Skin epidermis (tissue), 12 donors: ENCODE results near the gene CDH23.

Experiments
- H3K27ac ChIP-seq, 21 experiments: fragments of 200-600 bp; sonication (generic) in 11 of 21; one replicate each; pipeline ENCODE4 v1.5.0; 2020; ENCODE audit warnings: mild to moderate bottlenecking in 3 of 21, inconsistent platforms in 2 of 21, moderate library complexity in 2 of 21
- H3K4me3 ChIP-seq, 7 experiments: fragments of 200-600 bp; sonication (generic) in 2 of 7; one replicate each; pipeline ENCODE4 v1.5.0; 2020; ENCODE audit warnings: inconsistent platforms in 2 of 7, mild to moderate bottlenecking in 2 of 7, moderate library complexity in 1 of 7

Gene CDH23

GRCh38 chr10:71761105-71761511, 364.4 kb downstream of the CDH23 start:
- Histone ChIP-seq H3K27ac (peak overlapping the region in 8 of 21 experiments; percentile 0 to 67 (median 32)), H3K4me3 (no peak overlapping the region)

GRCh38 chr10:71761541-71762113, 364.9 kb downstream of the CDH23 start:
- no peak overlapping the region for H3K4me3 ChIP-seq
- H3K27ac ChIP-seq: peak overlapping the region in 5 of 21 experiments; percentile 4 to 67 (median 42)

- Histone ChIP-seq H3K4me3 (no peak overlapping the region), H3K27ac (peak overlapping the region in 3 of 21 experiments; percentile 1 to 42 (median 8))
Observed at GRCh38 chr10:71762324-71762723, 365.6 kb downstream of the CDH23 start.

GRCh38 chr10:71763352-71764127, 366.8 kb downstream of the CDH23 start:
- H3K27ac ChIP-seq: peak overlapping the region in 8 of 21 experiments; percentile 9 to 42 (median 32)

GRCh38 chr10:71765176-71765904, 368.6 kb downstream of the CDH23 start:
- no peak overlapping the region for H3K4me3 ChIP-seq
- H3K27ac ChIP-seq: peak overlapping the region in 16 of 21 experiments; percentile 5 to 95 (median 64)

More at GRCh38 chr10:71763352-71764127, 366.8 kb downstream of the CDH23 start:
- no peak overlapping the region for H3K4me3 ChIP-seq

GRCh38 chr10:71765906-71766716, 369.4 kb downstream of the CDH23 start:
- H3K27ac ChIP-seq: peak overlapping the region in 18 of 21 experiments; percentile 46 to 99 (median 90)
- H3K4me3 ChIP-seq: no peak overlapping the region

GRCh38 chr10:71766717-71767419, 370.1 kb downstream of the CDH23 start:
- H3K4me3 ChIP-seq: no peak overlapping the region
- peak overlapping the region in 20 of 21 experiments; percentile 39 to 99 (median 89) for H3K27ac ChIP-seq

- peak overlapping the region in 20 of 21 experiments; percentile 39 to 99 (median 89) for H3K27ac ChIP-seq
Observed at GRCh38 chr10:71767420-71768035, 370.8 kb downstream of the CDH23 start.

GRCh38 chr10:71769279-71769823, 372.6 kb downstream of the CDH23 start:
- peak overlapping the region in 3 of 7 experiments; percentile 3 to 51 (median 11) for H3K4me3 ChIP-seq
- H3K27ac ChIP-seq: peak overlapping the region in 20 of 21 experiments; percentile 38 to 99 (median 90)

More at GRCh38 chr10:71767420-71768035, 370.8 kb downstream of the CDH23 start:
- no peak overlapping the region for H3K4me3 ChIP-seq

GRCh38 chr10:71770255-71770654, 373.5 kb downstream of the CDH23 start:
- Histone ChIP-seq H3K4me3 (peak overlapping the region in 4 of 7 experiments; percentile 8 to 65 (median 54)), H3K27ac (peak overlapping the region in 20 of 21 experiments; percentile 25 to 99 (median 90))

GRCh38 chr10:71770789-71771188, 374.1 kb downstream of the CDH23 start:
- Histone ChIP-seq H3K27ac (peak overlapping the region in 20 of 21 experiments; percentile 25 to 99 (median 90)), H3K4me3 (peak overlapping the region in 5 of 7 experiments; percentile 51 to 79 (median 64))

GRCh38 chr10:71771204-71771603, 374.5 kb downstream of the CDH23 start:
- H3K4me3 ChIP-seq: peak overlapping the region in 6 of 7 experiments; percentile 51 to 79 (median 61)
- peak overlapping the region in 20 of 21 experiments; percentile 18 to 99 (median 90) for H3K27ac ChIP-seq

- H3K27ac ChIP-seq: peak overlapping the region in 20 of 21 experiments; percentile 81 to 99 (median 90)
- peak overlapping the region; percentile 51 to 79 (median 60) for H3K4me3 ChIP-seq
Observed at GRCh38 chr10:71771821-71772617, 375.3 kb downstream of the CDH23 start.

- peak overlapping the region; percentile 72 to 99 (median 90) for H3K27ac ChIP-seq
- peak overlapping the region; percentile 51 to 79 (median 60) for H3K4me3 ChIP-seq
Observed at GRCh38 chr10:71772832-71773220, 376.1 kb downstream of the CDH23 start.

- H3K4me3 ChIP-seq: peak within 1 kb of the TSS; percentile 51 to 79 (median 60)
- H3K27ac ChIP-seq: peak within 1 kb of the TSS; percentile 72 to 99 (median 90)
Observed at GRCh38 chr10:71773221-71773971, 376.7 kb downstream of the CDH23 start, which contains the start of gene VSIR. VSIR (minus strand) TSS chr10:71773520; CDS start chr10:71773439, 81 bp downstream.
